GM19035 (cell line): ENCODE measurements around the gene SCYGR8.

ENCODE experiments used
- ATAC-seq: cut with Tn5 transposase; IDR thresholded peaks from one replicate; pipeline ENCODE4 v1.9.1; 2021; ENCODE audit not compliant: unreplicated experiment

Gene SCYGR8

GRCh38 chr2:227761740-227762476 is 16.2 kb downstream of the SCYGR8 start:
- no peak for ATAC-seq

- ATAC-seq: no peak
Observed at GRCh38 chr2:227765788-227766372, 20.2 kb downstream of the SCYGR8 start.

GRCh38 chr2:227766373-227766883 is 20.7 kb downstream of the SCYGR8 start:
- peak; percentile 98 for ATAC-seq

- no peak for ATAC-seq
Observed at GRCh38 chr2:227767830-227768229, 22.1 kb downstream of the SCYGR8 start.

- no peak for ATAC-seq
Observed at GRCh38 chr2:227772197-227772661, 26.5 kb downstream of the SCYGR8 start.

GRCh38 chr2:227772932-227773331 is 27.2 kb downstream of the SCYGR8 start:
- no peak for ATAC-seq

- ATAC-seq: no peak
Observed at GRCh38 chr2:227774011-227774624, 28.4 kb downstream of the SCYGR8 start.

- no peak for ATAC-seq
Observed at GRCh38 chr2:227774895-227775842, 29.5 kb downstream of the SCYGR8 start.

- no peak for ATAC-seq
Observed at GRCh38 chr2:227780981-227781615, 35.4 kb downstream of the SCYGR8 start.

- ATAC-seq: no peak
Observed at GRCh38 chr2:227781841-227782240, 36.1 kb downstream of the SCYGR8 start.

GRCh38 chr2:227782804-227783203 is 37.1 kb downstream of the SCYGR8 start:
- ATAC-seq: peak; percentile 30

- peak; percentile 97 for ATAC-seq
Observed at GRCh38 chr2:227783404-227784138, 37.9 kb downstream of the SCYGR8 start.

GRCh38 chr2:227785293-227785692 is 39.6 kb downstream of the SCYGR8 start:
- no peak for ATAC-seq

- ATAC-seq: no peak
Observed at GRCh38 chr2:227788561-227789018, 42.9 kb downstream of the SCYGR8 start.

- ATAC-seq: peak; percentile 69
Observed at GRCh38 chr2:227789803-227790202, 44.1 kb downstream of the SCYGR8 start.

GRCh38 chr2:227793148-227793712 is 47.5 kb downstream of the SCYGR8 start:
- ATAC-seq: no peak
